Type B pancreatic cell (in vitro differentiated cells): ENCODE results near the gene TBC1D13. TPM values are rescaled to one million over a fixed set of nuclear protein-coding genes. Genes with fewer than 3 reads are reported as not detected.

Experiments
- DNase-seq: peaks from one replicate; pipeline ENCODE4 v3.0.0; 2021; ENCODE audit warnings: mixed read lengths; ENCODE audit not compliant: unreplicated experiment; ENCODE audit errors: extremely low spot score
- H3K27ac Mint-ChIP-seq: 2 replicates; pipeline ENCODE4 v1.8.0; 2021; ENCODE audit warnings: mild to moderate bottlenecking, mixed read lengths
- H3K27me3 Mint-ChIP-seq: 2 replicates; pipeline ENCODE4 v1.8.0; 2021; ENCODE audit warnings: mixed read lengths
- H3K36me3 Mint-ChIP-seq: 2 replicates; pipeline ENCODE4 v1.8.0; 2021; ENCODE audit warnings: mixed read lengths
- H3K4me1 Mint-ChIP-seq: one replicate; pipeline ENCODE4 v1.8.0; 2021; ENCODE audit warnings: mixed read lengths; ENCODE audit not compliant: unreplicated experiment
- H3K4me3 Mint-ChIP-seq: 2 replicates; pipeline ENCODE4 v1.8.0; 2021; ENCODE audit warnings: mild to moderate bottlenecking, mixed read lengths
- H3K9me3 Mint-ChIP-seq: 2 replicates; pipeline ENCODE4 v1.8.0; 2021; ENCODE audit warnings: mixed read lengths
- CTCF ChIP-seq: fragments of 200-600 bp; sonication (generic); conservative IDR thresholded peaks from 2 replicates; pipeline ENCODE4 v1.5.0; 2021; ENCODE audit warnings: antibody characterized with exemption, mild to moderate bottlenecking
- total RNA-seq: library from RNA; stranded (reverse); gene quantifications from 2 replicates; pipeline ENCODE4 v1.2.1, GENCODE V29; 2021; ENCODE audit warnings: low replicate concordance

The TBC1D13 gene
- total RNA-seq, 1 donor from 2014 or later, result 33.5 TPM

GRCh38 chr9:128753627-128754026 is 33.4 kb upstream of the TBC1D13 start:
- peaks cover 3% of the 10 kb centered on the region for H3K36me3 Mint-ChIP-seq
- H3K4me1 Mint-ChIP-seq, result no peaks in the 10 kb centered on the region
- DNase-seq, result no peak
- H3K4me3 Mint-ChIP-seq, result no peak overlapping the region
- no peaks in the 10 kb centered on the region for H3K27me3 Mint-ChIP-seq
- no peaks in the 10 kb centered on the region for H3K9me3 Mint-ChIP-seq
- TF ChIP-seq CTCF, result no peak
- H3K27ac Mint-ChIP-seq, result no peak overlapping the region

GRCh38 chr9:128757602-128758001 is 29.5 kb upstream of the TBC1D13 start:
- Mint-ChIP-seq H3K9me3 (no peaks in the 10 kb centered on the region), H3K27ac (no peak overlapping the region), H3K4me3 (no peak overlapping the region), H3K4me1 (peaks cover 5% of the 10 kb centered on the region), H3K27me3 (no peaks in the 10 kb centered on the region), H3K36me3 (peaks cover 3% of the 10 kb centered on the region)
- no peak for TF ChIP-seq CTCF
- DNase-seq, result no peak

- Mint-ChIP-seq H3K27me3 (no peaks in the 10 kb centered on the region), H3K4me3 (no peak overlapping the region), H3K4me1 (peaks cover 9% of the 10 kb centered on the region), H3K9me3 (no peaks in the 10 kb centered on the region), H3K36me3 (no peaks in the 10 kb centered on the region), H3K27ac (no peak overlapping the region)
- no peak for TF ChIP-seq CTCF
- DNase-seq, result no peak
These were observed 24.2 kb upstream of the TBC1D13 start for GRCh38 chr9:128762671-128763449.

- Mint-ChIP-seq H3K36me3 (no peaks in the 10 kb centered on the region), H3K4me1 (peaks cover 9% of the 10 kb centered on the region), H3K9me3 (no peaks in the 10 kb centered on the region), H3K4me3 (no peak overlapping the region), H3K27me3 (no peaks in the 10 kb centered on the region), H3K27ac (no peak overlapping the region)
- TF ChIP-seq CTCF, result no peak
- no peak for DNase-seq
These were observed 22.7 kb upstream of the TBC1D13 start for GRCh38 chr9:128764361-128764760.

GRCh38 chr9:128765499-128765898 is 21.6 kb upstream of the TBC1D13 start:
- no peak for TF ChIP-seq CTCF
- H3K4me3 Mint-ChIP-seq, result no peak overlapping the region
- peaks cover 17% of the 10 kb centered on the region for H3K4me1 Mint-ChIP-seq
- no peaks in the 10 kb centered on the region for H3K9me3 Mint-ChIP-seq
- no peak overlapping the region for H3K27ac Mint-ChIP-seq
- DNase-seq, result no peak
- no peaks in the 10 kb centered on the region for H3K27me3 Mint-ChIP-seq
- H3K36me3 Mint-ChIP-seq, result no peaks in the 10 kb centered on the region
